Naive thymus-derived CD8-positive, alpha-beta T cell (primary cell): ENCODE results near the gene PFN2. TPM values are rescaled to one million over a fixed set of nuclear protein-coding genes. Genes with fewer than 3 reads are reported as not detected.

Experiments used
- ATAC-seq, 2 donors: fragments of 150-1000 bp; cut with Tn5 transposase in 1 of 2; sonication (Bioruptor Pico), chemical (Tn5 transposase) in 1 of 2; 1 replicate in 1 of 2; 2 replicates in 1 of 2; pipeline ENCODE4 v1.10.0; 2021; ENCODE audit warnings: mild to moderate bottlenecking in 2 of 2, moderate library complexity in 2 of 2
- POLR2A ChIA-PET: fragments of 350-600 bp; sonication (Branson Sonifier 250); formaldehyde crosslinking; loops from one replicate; lab custom pipeline; 2021; ENCODE audit warnings: antibody characterized with exemption; lab: Charles Lee
- DNase-seq, 10 donors: peaks; one replicate each; pipeline versions ENCODE4 v3.0.0 to v3.0.0-alpha.2; 2020 to 2022
- H3K27ac Mint-ChIP-seq, 10 donors: one replicate each; pipeline ENCODE4 v1.8.0; 2020 to 2022; ENCODE audit warnings: mild to moderate bottlenecking in 10 of 10, mixed read lengths in 10 of 10, moderate library complexity in 4 of 10, inconsistent platforms in 1 of 10
- H3K27me3 Mint-ChIP-seq, 5 donors: one replicate each; pipeline ENCODE4 v1.8.0; 2021 to 2022; ENCODE audit warnings: mixed read lengths in 5 of 5
- H3K36me3 Mint-ChIP-seq, 3 donors: one replicate each; pipeline ENCODE4 v1.8.0; 2020 to 2022; ENCODE audit warnings: mixed read lengths in 3 of 3, mild to moderate bottlenecking in 2 of 3, inconsistent platforms in 1 of 3
- H3K4me1 Mint-ChIP-seq, 4 donors: one replicate each; pipeline ENCODE4 v1.8.0; 2021 to 2022; ENCODE audit warnings: mixed read lengths in 4 of 4
- H3K4me3 Mint-ChIP-seq, 10 donors: one replicate each; pipeline ENCODE4 v1.8.0; 2020 to 2022; ENCODE audit warnings: mild to moderate bottlenecking in 10 of 10, mixed read lengths in 10 of 10, moderate library complexity in 6 of 10, inconsistent platforms in 1 of 10
- H3K9me3 Mint-ChIP-seq, 9 donors: one replicate each; pipeline ENCODE4 v1.8.0; 2020 to 2022; ENCODE audit warnings: mixed read lengths in 9 of 9, mild to moderate bottlenecking in 3 of 9, inconsistent platforms in 1 of 9, moderate library complexity in 1 of 9
- polyA plus RNA-seq, 3 donors: library from polyadenylated mRNA; unstranded; fragments of 300-500 nt; fragmentation: Illumina TruSeq; gene quantifications; one replicate each; pipeline ENCODE4 v1.2.3, GENCODE V29; 2021
- total RNA-seq, 8 experiments: library from RNA in 2 of 8; stranded (reverse) in 2 of 8; gene quantifications; one replicate each; pipeline ENCODE4 v1.2.3 and lab custom pipeline; 2021 to 2026

Gene PFN2
- total RNA-seq, result 10 to 100 TPM; 21.3 to 23.4 TPM
- polyA plus RNA-seq, result 10 to 100 TPM in 2 of 3 donors, 1 to 10 TPM in 1; 8.9 to 12.7 (median 11.9) TPM
- 3.8 to 9.6 (median 6.6) reads per million in 6 experiments for total RNA-seq (lab: John Stamatoyannopoulos, UW)

- POLR2A ChIA-PET, result no interaction called here
- Mint-ChIP-seq H3K4me1 (peaks cover 10 to 20% (median 17%) of the 10 kb centered on the region in 4 donors), H3K27ac (peak within 1 kb of the TSS; percentile 79 to 95 (median 89)), H3K9me3 (peaks cover 0 to 4% (median 0%) of the 10 kb centered on the region in 9 donors), H3K27me3 (peaks cover 5 to 24% (median 8%) of the 10 kb centered on the region in 5 donors), H3K36me3 (no peaks in the 10 kb centered on the region), H3K4me3 (peak within 1 kb of the TSS; percentile 91 to 98 (median 94))
- ATAC-seq (peak; percentile 69 to 73), DNase-seq (peak; percentile 41 to 79 (median 64))
Observed at GRCh38 chr3:149970716-149971402, at the start of gene PFN2. TSS of gene PFN2 (minus strand) at chr3:149970895. CDS start at chr3:149970856, 39 bp downstream.

GRCh38 chr3:150015901-150016300 is 45.2 kb upstream of the PFN2 start:
- DNase-seq, result no peak
- Mint-ChIP-seq H3K27me3 (peaks cover 0 to 17% (median 3%) of the 10 kb centered on the region in 5 donors), H3K27ac (no peak overlapping the region), H3K4me1 (no peaks in the 10 kb centered on the region), H3K36me3 (no peaks in the 10 kb centered on the region), H3K9me3 (no peaks in the 10 kb centered on the region), H3K4me3 (no peak overlapping the region)
- no peak for ATAC-seq
- POLR2A ChIA-PET, result no interaction called here

- ATAC-seq, result no peak
- Mint-ChIP-seq H3K4me1 (no peaks in the 10 kb centered on the region), H3K9me3 (no peaks in the 10 kb centered on the region), H3K27me3 (peaks cover 0 to 10% (median 3%) of the 10 kb centered on the region in 5 donors), H3K27ac (no peak overlapping the region), H3K4me3 (no peak overlapping the region), H3K36me3 (no peaks in the 10 kb centered on the region)
- no peak for DNase-seq
- POLR2A ChIA-PET, result no interaction called here
Observed at GRCh38 chr3:150014782-150015181, 44.1 kb upstream of the PFN2 start.

GRCh38 chr3:150013801-150014200 is 43.1 kb upstream of the PFN2 start:
- DNase-seq, result no peak
- POLR2A ChIA-PET, result no interaction called here
- no peaks in the 10 kb centered on the region for H3K4me1 Mint-ChIP-seq

DNA sequence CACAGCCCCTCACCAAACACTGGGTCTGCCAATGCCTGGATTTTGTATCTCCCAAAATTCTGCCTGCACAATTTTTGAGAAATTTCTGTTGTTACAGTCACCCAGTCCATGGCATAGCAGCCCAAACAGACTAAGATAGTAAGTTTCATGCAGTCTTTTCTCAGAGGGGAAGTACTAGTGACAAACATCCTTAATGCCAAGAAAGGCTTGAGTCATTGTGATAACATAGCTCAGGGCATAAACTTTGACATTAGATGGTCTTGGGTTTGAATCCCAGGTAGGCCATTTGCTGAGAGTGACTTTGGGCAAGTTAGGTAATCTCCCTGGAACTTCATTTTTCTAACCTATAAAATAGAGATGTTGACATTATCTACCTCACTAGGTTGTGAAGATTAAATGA is 36.1 kb upstream of the PFN2 start:
- POLR2A ChIA-PET, result no interaction called here
- no peaks in the 10 kb centered on the region for H3K4me1 Mint-ChIP-seq
- no peaks in the 10 kb centered on the region for H3K36me3 Mint-ChIP-seq
- DNase-seq, result no peak
- no peaks in the 10 kb centered on the region for H3K9me3 Mint-ChIP-seq
- no peak overlapping the region for H3K4me3 Mint-ChIP-seq
- H3K27ac Mint-ChIP-seq, result no peak overlapping the region
- H3K27me3 Mint-ChIP-seq, result peaks cover 0 to 4% (median 2%) of the 10 kb centered on the region in 5 donors
- no peak for ATAC-seq

More at GRCh38 chr3:150013801-150014200, 43.1 kb upstream of the PFN2 start:
- no peak for ATAC-seq
- Mint-ChIP-seq H3K27ac (no peak overlapping the region), H3K36me3 (no peaks in the 10 kb centered on the region), H3K9me3 (no peaks in the 10 kb centered on the region), H3K27me3 (peaks cover 0 to 11% (median 3%) of the 10 kb centered on the region in 5 donors), H3K4me3 (no peak overlapping the region)

DNA sequence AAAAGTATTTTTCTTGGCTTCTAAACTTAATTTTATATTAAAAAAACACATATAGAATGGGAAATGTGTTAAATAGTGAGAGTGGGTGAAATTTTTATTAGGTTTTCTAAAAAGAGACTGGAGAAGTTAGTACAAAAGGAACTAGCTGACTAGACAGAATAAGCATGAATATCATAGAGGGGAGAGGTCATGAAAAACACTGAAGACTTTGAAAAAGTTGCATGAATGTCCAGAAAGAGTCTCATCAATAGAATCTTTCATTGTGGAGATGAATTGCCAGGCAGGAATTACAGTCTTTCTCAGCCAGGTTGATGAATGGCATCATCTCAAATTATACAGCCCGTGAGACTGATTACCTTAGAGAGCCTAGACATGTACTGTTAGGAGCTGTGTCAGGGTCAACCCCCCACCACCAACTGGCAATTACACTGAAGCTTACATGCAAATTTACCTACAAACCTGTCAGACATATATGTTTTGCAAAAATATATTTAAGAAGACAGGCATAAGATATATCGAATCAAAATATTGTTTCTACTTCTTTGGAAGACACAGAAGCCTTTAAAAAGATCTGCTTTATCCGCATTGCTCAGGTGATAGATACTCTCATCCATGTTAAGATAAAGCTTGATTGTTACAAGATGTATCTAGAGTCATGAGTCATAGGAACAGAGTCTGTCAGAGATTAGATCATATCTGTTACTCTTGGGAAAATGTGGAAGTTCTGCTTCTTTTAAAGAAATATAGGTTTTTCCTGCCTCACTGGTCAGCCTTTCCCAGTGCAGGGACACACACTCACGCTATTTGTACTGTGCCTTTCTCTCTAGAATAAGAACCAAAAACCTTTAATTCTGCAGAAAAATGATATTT is 34.8 kb upstream of the PFN2 start:
- ATAC-seq (no peak), DNase-seq (no peak)
- Mint-ChIP-seq H3K4me1 (no peaks in the 10 kb centered on the region), H3K27me3 (peaks cover under 1 to 5% (median 2%) of the 10 kb centered on the region in 5 donors), H3K27ac (no peak overlapping the region), H3K9me3 (no peaks in the 10 kb centered on the region), H3K36me3 (no peaks in the 10 kb centered on the region), H3K4me3 (no peak overlapping the region)
- POLR2A ChIA-PET, result no interaction called here

DNA sequence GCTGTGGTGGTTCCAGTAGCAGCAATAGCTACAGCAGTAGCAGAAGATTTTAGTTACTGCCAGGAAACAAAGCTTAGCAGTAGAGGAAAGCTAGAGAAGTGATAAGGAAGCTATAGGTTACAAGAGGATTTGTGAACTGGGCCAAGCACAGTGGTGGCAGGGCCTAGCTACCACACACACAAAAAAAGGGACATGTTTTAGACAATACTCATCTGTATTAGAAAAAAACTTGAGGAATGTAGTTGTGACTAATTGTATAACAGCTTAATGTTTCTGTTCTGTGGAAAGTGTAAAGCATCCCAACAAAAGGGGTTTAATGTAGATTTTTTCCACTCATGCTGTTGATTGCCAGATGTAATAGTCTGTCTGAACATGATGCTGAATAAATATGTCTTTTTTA is 29.9 kb upstream of the PFN2 start:
- ATAC-seq (no peak), DNase-seq (no peak)
- Mint-ChIP-seq H3K4me3 (no peak overlapping the region), H3K9me3 (peaks cover under 1 to 23% (median 9%) of the 10 kb centered on the region in 9 donors), H3K4me1 (no peaks in the 10 kb centered on the region), H3K27ac (no peak overlapping the region), H3K27me3 (peaks cover 2 to 18% (median 9%) of the 10 kb centered on the region in 5 donors), H3K36me3 (peaks cover 0 to 3% (median 2%) of the 10 kb centered on the region in 3 donors)
- POLR2A ChIA-PET, result no interaction called here

GRCh38 chr3:149999421-149999820 is 28.7 kb upstream of the PFN2 start:
- no peak for DNase-seq
- Mint-ChIP-seq H3K27ac (no peak overlapping the region), H3K9me3 (peaks cover 5 to 35% (median 20%) of the 10 kb centered on the region in 9 donors), H3K27me3 (peaks cover 2 to 28% (median 15%) of the 10 kb centered on the region in 5 donors), H3K4me3 (no peak overlapping the region), H3K4me1 (no peaks in the 10 kb centered on the region), H3K36me3 (peaks cover 0 to 16% (median 7%) of the 10 kb centered on the region in 3 donors)
- no peak for ATAC-seq
- POLR2A ChIA-PET, result no interaction called here

DNA sequence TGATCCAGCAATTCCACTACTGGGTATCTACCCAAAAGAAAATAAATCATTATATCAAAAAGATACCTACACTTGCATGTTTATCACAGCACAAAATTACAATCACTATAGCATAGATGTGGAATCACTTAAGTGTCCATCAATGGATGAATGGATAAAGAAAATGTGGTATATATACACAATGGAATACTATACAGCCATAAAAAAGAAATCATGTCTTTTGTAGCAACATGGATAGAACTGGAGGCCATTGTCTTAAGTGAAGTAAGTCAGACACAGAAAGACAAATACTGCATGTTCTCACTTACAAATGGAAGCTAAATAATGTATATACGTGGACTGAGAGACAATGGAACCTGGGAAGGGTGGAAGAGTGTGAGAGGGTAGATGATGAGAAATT is 28.3 kb upstream of the PFN2 start:
- POLR2A ChIA-PET, result no interaction called here
- Mint-ChIP-seq H3K4me1 (no peaks in the 10 kb centered on the region), H3K27me3 (peaks cover 2 to 29% (median 15%) of the 10 kb centered on the region in 5 donors), H3K36me3 (peaks cover 0 to 17% (median 7%) of the 10 kb centered on the region in 3 donors), H3K4me3 (no peak overlapping the region), H3K9me3 (peaks cover 5 to 40% (median 20%) of the 10 kb centered on the region in 9 donors), H3K27ac (no peak overlapping the region)
- DNase-seq (no peak), ATAC-seq (no peak)

- ATAC-seq (no peak), DNase-seq (no peak)
- H3K9me3 Mint-ChIP-seq, result peaks cover 2 to 43% (median 25%) of the 10 kb centered on the region in 9 donors
- no peaks in the 10 kb centered on the region for H3K4me1 Mint-ChIP-seq
- H3K27me3 Mint-ChIP-seq, result peaks cover 15 to 40% (median 18%) of the 10 kb centered on the region in 5 donors
- H3K4me3 Mint-ChIP-seq, result no peak overlapping the region
- H3K27ac Mint-ChIP-seq, result no peak overlapping the region
- peaks cover 0 to 23% (median 11%) of the 10 kb centered on the region in 3 donors for H3K36me3 Mint-ChIP-seq
- POLR2A ChIA-PET, result no interaction called here
Observed at GRCh38 chr3:149992416-149993058, 21.8 kb upstream of the PFN2 start.

GRCh38 chr3:149990423-149990948 is 19.8 kb upstream of the PFN2 start:
- POLR2A ChIA-PET, result no interaction called here
- Mint-ChIP-seq H3K36me3 (peaks cover 0 to 18% (median 8%) of the 10 kb centered on the region in 3 donors), H3K4me1 (no peaks in the 10 kb centered on the region), H3K4me3 (no peak overlapping the region), H3K27ac (no peak overlapping the region), H3K9me3 (peaks cover 2 to 28% (median 18%) of the 10 kb centered on the region in 9 donors), H3K27me3 (peaks cover 13 to 45% (median 22%) of the 10 kb centered on the region in 5 donors)
- DNase-seq, result no peak
- ATAC-seq, result no peak

DNA sequence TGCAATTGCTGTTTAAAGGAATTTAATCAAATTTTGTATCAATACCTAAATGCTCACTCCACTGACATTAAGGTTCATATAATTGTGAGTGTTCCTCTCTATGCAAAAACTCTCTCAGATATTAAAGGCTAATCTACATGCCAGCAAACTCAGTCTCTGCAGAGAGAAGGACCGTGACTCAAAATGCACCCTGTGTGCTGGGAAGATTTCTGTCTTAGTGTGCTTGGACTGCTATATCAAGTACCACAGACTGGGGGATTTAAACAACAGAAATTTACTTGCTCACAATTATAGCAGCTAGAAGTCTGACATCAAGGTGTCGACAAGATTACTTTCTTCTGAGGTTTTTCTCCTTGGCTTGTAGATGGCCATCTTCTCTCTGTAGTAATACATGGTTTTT is 18.6 kb upstream of the PFN2 start:
- H3K4me3 Mint-ChIP-seq, result no peak overlapping the region
- DNase-seq (no peak), ATAC-seq (no peak)
- H3K27me3 Mint-ChIP-seq, result peaks cover 13 to 40% (median 15%) of the 10 kb centered on the region in 5 donors
- peaks cover 0 to 17% (median 10%) of the 10 kb centered on the region in 9 donors for H3K9me3 Mint-ChIP-seq
- POLR2A ChIA-PET, result no interaction called here
- H3K4me1 Mint-ChIP-seq, result no peaks in the 10 kb centered on the region
- H3K36me3 Mint-ChIP-seq, result peaks cover 0 to 7% (median 4%) of the 10 kb centered on the region in 3 donors
- no peak overlapping the region for H3K27ac Mint-ChIP-seq
